HG03103 (cell line): ENCODE measurements around the gene AFF3.
"Not testable (repeated sequence)": the region's sequence is repeated elsewhere in the genome, so short reads cannot be mapped to it uniquely, and the experiment has no call there.

Source experiments
- ATAC-seq: cut with Tn5 transposase; IDR thresholded peaks from one replicate; pipeline ENCODE4 v1.9.1; 2021; ENCODE audit warnings: low read depth; ENCODE audit not compliant: unreplicated experiment

Gene AFF3

DNA sequence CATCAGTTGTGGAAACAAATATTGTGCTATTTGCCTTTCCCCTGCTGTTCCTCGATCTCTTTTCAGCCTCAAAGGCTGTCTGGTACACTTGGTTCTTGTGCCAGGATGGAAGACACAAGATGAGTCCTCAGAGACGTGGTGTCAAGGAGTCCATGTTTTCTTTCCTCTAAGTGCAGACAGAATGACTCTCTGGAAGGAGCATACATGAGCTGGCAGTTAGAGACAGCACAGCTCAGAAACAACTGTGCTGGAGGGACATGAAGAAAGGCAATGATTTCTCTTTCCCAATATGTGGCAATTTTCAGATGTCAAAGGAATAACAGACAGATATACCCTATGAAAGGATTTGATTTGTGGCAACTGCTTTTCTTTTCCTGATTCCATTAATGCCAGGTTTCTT is 162.2 kb downstream of the AFF3 start:
- ATAC-seq = no peak

DNA sequence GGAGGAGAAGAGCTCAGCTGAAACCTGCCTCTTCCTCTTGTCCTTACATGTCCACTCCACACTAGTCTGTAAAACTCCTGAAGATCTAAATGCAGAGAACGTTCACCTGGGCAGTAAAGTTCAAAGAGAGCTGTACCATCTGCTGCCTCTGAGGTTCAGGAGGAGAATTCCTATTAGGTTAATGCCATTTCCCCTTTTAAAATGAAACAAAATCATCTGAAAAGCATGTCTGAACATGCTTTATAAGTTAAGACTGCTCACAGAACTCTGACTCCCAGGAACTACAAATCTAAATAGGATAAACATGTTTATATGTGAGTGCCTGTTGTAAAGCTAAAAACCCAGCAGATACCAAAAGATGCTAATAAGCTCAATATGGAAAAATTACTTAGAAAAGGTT is 164.4 kb downstream of the AFF3 start:
- ATAC-seq = no peak

DNA sequence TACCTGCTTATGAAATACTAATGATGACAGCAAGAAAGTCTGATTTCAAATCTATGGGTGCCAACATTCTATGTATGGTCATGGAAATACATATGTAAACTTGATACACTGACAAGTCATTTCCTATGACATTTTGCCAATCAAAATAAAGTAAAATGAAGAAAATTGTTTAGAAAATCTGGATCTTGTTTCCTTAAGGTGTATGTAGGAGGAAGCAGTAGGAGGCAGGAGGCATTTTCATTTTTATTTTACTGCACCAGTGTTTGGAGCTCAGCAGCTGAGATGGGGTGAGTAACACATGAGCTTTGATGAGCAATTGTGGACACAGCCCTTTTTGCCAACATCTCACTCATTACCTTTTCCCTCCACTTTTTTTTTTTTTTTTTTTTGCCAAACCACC is 167.0 kb downstream of the AFF3 start:
- ATAC-seq = no peak

DNA sequence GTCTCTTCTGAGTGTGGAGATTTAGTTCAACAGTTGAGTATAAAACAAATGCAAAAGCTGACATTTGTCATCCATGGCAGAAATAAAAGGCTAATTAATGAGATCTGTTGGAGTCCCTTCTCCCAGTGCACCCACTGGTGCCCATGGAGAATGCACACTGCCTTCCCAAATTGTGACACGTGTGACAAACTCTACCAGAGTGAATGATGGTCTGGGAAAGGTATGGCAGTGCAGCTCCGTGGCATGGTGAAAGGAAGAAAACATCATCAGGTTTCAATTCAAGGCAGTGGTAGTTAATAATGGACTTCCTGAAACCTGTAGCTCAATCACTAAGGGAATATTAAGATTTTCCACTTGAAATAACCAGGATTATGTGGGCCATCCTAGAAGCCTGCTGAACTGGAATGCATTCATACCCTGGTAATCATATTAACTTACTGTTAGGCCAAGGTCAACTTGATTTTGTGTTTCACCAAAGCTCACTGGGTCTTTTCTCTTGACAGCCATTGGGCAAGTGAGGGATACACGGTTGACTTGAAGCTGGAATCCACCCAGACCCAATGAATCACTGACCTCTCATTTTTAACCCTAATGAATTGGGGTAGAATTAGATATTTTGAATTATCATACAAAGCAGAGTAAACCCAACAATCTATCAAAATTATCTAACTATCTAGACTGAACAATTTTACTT is 167.6 kb downstream of the AFF3 start:
- no peak for ATAC-seq

DNA sequence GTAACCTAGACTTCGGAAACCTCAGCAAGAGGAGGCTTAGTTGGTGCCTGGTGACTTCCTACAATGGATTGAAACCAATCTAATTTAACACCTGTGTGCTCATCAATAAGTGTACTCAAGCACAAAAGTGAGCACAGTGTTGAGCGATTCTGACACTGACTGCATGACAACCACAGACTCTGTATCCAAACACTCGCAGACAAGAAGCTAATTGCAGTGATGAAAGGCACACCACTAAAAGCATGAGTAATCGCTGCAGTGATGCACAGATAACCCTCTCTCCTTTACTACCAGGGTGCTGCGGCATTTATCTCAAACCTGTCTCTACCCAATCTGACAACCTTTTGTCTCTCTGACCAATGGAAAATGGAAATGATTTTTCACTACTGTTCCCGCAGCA is 168.1 kb downstream of the AFF3 start:
- no peak for ATAC-seq

DNA sequence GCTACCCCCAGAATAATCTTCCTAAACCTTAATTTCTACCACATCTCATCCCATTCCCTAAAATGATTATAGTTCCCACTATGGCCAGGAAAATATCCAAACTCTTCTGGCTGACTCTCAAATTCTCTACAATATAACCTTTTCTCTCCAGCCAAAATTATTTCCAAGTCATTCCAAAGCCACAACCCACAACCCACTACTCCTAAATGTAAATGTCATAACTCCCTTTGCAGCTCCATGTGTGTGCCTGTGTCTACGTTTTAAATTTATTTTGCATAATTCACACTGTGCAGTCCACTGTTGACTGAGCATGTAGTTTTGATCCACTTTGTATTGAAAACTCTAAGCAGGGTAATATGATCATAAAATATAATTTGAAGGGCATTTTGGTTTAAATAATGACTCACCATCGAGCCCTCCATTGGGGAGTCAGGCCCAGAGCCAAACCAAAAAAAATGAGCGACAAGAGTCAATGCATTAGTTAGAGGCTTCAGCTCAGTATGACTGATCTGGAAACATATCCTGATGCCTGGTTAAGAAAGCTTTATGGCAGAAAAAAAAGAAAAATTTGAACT is 171.0 kb downstream of the AFF3 start:
- no peak for ATAC-seq

DNA sequence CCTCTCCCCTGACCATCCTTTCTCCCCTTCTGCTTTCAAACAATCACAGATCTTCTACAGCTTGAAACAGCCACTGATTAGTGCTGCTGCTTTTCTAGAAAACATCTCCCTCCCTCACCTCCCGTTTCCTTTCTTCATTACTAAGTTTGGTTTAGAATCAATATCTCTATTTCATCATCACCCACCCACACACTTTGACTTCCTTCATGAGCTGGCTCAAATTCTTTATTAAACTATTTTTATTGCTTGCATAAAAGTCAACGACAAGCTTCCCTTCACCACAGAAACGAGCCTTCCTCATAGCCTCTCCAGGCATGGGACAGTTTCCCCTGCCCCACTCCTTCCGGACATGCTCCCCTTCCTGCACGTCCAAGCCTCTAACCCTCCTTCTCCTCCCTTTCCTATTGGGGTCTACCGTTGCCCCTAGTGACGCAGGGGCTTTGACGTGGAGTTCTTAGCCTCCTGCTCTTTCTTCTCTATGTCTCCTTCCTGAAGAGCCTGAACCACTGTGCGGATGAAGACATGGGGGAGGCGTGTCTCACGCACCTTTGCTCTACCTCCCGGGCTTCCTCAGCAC is 172.0 kb downstream of the AFF3 start:
- no peak for ATAC-seq

DNA sequence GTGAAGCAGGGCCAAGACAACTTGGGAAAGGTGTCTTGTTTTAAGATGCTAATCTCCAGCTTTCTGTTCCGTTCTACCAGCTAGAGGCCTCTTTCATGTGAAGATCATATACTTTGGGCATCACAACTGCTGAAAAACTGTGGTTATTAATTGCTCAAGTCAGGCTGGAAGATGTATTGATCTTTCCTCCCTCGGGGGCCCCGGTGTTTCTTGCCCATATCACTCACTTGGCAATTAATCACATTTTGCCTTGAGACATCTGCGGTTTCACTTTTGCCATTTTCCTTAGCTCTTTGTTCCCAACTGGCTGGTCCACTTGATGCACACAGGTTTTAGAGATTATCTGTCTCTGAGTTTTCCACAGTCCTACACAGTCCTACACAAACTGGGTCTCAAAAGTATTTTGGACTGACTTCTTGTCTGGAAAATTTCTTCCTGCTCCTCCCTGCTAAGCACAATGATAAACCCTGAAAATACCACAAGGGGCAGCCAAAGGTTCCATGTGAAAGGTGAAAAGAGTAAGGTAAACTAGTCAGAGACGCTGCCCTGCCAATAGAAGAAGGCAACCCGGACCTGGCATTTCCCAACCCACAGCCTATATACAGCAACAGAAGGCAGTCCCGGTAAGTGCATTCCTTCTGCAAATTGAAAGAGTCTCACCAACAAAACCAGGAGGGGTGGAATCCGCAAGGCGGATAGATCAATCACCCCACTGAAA is 181.0 kb downstream of the AFF3 start:
- no peak for ATAC-seq

DNA sequence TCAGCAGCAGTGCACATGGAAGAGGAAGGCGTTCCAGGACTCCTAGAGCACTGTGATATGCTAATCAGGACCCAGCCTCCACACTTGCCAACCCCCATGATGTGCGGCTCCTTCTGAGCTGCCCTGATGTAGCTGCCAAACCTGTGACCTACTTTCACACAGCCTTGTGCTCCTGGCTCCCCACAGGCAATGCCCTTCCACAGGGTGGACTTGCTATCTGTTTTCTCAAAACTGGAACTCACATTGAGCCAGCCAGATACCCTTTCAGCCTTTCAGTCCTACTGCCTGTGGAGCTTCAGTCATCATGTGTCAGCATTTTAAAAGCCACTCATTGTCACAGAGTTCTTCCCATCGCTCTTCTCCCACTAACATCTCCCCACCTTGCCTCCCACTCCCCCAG is 181.6 kb downstream of the AFF3 start:
- no peak for ATAC-seq

DNA sequence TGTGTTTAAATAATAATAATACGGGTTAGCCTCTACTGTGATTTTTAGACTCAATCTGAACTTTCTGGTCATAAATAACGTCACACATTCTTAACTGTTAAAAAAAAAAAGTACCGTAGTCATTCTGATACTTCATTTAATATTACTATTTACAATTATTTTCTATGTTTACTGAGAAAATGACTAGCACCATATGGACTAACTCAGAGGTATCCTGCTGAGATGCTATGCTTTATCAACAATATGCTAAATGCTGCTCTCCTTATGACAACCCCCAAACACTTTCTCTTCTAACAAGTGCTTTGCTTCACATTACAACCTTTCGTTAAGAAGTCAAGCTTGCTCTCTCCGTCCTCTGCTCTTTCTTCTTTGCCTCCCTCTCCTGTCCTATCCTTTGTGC is 182.1 kb downstream of the AFF3 start:
- ATAC-seq = no peak

DNA sequence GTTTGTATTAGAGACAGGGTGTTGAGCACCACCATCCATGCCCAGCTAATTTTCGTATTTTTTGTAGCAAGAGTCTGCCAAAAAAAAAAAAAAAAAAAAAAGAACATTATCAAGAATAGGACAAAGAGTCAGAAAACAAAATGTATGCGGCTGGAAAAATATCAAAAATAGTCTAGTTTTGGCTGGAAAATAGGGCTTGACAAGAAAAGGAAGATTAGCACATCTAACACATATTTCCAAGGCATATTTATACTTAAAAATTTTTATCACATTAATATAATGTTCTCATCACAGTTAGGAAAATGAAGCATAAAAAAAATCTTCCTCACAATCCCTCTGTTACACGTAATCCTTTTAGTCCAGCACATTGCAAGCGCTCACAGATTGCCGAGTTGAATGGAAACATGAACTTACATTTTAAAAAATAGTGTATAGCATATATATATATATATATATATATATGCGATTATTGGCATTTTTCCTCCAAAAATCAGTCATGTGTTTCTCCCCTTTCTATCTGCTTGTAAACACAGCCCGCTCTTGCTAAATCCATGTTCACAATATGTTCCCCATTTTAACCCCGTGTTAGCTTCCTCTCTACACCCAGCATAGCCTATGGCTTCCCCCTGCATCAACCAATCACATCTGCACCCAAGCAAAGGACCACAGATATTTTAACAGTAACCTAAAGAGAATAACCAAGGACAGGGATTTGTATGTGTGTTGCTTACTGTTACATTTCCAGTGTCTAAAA is 183.0 kb downstream of the AFF3 start:
- ATAC-seq = no peak

DNA sequence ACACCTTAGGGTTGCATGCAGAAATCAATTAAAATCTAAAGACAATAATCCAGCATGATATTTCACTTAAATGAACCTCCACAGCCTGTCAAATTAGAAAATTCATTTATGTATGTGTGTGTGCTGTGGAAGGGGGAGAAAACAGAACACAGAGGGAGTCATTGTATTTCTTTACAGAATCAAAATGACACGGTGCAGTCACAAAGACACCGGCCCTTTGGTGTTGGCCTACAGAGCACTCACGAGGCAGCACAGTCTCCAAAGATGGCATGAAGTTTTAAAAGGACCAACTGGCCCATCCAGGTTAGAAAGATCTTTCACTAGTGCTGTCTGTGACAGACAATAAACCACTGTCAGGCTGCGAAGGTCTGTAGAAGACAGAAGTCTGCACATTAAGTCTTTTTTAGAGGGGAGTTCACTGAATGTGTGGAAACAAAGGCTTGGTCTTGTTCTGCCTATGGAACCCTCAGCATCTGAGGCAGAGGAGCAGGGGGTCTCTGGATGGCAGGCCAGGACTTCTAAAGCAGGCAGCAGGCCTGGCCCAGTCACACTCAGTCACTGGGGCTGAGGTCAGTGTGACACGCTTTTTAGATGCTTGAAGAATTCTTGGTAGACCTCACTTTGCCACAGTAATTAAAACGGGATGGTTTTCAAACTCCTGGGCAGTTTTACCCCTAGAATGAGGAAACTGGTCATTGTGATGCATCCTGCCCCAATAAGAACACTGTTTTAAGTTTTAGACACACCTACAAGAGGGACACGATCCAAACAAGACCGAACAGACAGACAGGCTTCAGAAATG is 184.9 kb downstream of the AFF3 start:
- ATAC-seq = no peak

DNA sequence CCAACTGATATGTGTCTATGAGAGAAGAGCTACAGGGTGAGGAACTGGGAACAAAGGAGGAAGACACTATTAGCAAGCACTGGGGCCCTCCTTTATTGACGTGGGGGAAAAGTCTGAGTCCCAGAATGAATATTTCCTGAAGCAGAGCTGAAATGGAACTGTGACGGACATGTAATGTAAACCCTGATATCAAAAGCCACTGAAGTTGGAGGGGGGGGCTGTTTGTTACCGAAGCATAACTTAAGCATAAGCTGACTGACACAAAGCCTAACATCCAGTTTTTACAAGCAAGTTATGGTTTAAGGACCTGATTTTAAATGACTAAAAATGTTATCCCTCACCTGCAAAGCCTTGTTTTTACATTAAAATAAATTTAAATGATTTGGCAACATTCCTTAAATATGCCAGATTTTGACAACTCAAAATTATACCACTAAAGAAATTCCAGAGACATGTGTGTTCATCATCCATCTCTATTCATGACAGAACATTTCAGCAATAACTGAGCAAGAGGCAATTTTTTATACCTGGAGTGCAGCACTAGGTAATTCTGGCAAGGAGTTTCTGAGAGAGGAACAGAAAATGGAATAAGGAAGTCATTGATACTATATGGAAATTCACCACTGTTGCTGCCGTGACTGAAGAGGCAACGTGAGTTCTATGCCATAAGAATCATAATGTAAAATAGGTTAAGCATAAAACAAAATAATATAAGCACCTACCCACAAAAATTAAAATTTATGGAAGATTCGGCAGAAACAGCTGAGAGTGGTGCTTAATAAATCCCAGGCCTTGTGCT is 186.0 kb downstream of the AFF3 start:
- no peak for ATAC-seq

DNA sequence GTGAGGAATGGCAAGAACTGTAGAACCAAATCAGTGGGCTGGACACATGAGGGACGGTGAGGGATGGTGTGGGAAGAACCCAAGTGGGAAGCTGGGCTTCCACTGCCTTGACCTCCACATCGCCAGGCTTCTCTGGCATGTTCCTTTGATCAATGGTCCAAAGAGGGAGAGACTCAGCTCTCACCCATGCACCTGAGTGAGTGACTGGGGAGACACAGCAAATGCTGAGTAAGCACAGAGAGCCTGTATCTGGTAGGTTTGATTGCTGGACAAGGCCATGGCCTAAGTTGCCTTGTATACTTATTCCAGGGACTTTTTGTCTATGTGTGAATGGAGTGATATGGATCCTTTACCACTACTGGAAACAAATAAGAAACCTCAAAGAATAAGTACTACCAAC is 188.6 kb downstream of the AFF3 start:
- no peak for ATAC-seq

DNA sequence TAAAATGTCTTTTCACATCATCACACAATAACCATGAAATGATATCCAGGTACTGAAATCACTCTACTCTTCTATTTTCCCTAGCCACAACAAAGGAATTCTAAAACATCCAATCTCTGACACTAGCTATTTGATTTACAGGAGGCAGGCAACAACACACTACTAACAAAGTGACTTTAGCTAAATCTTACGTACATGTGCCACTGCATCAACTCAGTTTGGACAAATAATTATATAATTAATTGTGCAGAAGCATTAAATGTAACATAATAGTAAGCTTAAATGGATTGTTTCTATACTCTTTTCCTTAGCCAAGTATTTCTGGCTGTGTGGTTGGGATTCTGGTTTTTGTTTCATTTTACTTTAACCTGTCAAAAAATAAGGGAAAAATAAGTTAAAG is 192.4 kb downstream of the AFF3 start:
- no peak for ATAC-seq

DNA sequence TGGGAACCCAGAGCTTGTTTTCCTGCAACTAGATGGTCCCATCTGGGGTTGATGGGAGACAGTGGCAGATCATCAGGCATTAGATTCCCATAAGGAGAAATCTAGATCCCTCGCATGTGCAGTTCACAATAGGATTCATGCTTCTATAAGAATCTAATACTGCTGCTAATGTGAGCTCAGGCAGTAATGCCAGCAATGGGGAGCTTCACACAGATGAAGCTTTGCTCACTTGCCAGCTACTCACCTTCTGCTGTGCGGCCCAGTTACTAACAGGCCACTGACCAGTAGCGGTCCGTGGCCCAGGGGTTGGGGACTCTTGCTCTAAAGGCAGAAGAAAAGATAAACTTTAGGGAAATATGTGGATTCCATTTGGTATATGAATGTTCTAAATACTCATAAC is 192.9 kb downstream of the AFF3 start:
- no peak for ATAC-seq

DNA sequence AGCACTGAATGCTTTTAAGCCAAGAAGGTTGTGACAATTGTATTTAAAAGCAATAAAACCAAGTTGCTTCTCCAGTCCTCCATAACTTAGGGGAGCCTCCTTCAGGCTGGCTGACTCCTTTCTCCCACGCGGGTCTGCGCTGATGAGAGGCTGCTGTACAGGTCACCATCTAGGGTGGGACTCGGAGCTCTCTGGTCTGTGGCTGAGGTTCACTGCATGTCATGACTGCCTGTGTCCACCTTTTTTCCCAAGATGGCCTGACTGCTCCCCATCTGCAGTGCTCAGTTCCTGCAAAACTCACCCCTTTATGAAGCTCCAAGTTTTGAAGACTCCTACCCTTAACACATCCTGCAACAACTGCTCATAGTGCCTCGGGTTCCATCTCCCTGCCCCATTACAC is 194.4 kb downstream of the AFF3 start:
- no peak for ATAC-seq

DNA sequence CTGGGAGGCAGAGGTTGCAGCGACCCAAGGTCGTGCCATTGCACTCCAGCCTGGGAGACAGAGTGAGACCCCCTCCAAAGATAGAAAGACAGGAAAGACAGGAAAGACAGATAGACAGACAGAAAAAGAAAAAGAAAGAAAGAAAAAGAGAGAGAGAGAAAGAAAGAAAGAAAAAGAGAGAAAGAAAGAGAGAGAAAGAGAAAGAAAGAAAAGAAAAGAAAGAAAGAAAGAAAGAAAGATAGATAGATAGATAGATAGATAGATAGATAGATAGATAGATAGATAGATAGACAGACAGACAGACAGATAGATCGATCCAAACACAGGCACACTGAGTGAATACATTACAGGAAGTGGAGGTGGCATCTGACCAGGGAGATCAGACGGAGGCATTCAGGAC is 195.0 kb downstream of the AFF3 start:
- ATAC-seq = not testable (repeated sequence)

DNA sequence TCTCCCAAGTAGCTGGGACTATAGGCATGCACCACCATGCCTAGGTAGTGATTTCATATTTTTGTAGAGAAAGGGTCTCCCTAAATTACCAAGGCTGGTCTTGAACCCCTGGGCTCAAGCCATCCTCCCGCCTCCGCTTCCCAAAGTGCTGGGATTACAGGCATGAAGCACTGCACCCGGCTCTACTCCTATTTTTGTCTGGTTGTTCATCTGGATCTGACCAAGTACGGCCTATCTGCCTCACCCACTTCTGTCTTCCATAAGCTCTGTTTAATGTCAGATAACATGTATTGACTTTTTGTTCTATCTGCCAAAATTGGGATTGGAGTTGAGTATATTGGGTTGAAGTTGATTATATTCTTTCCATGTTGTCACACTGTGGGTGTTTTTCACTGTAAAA is 198.4 kb downstream of the AFF3 start:
- ATAC-seq = no peak
